NCI-H2107 (cell line): Measurements from ENCODE around the gene HOXA1.
"Not testable (repeated sequence)": the region's sequence is repeated elsewhere in the genome, so short reads cannot be mapped to it uniquely, and the experiment has no call there.

ENCODE experiments used
- DNase-seq: peaks from one replicate; lab custom pipeline; 2025; lab: John Stamatoyannopoulos, UW

Gene HOXA1

GRCh38 chr7:27045972-27046371 is 49.8 kb downstream of the HOXA1 start:
- not testable (repeated sequence) for DNase-seq

- DNase-seq: not testable (repeated sequence)
Observed at GRCh38 chr7:27045066-27045465, 50.7 kb downstream of the HOXA1 start.
